HepG2 (cell line): ENCODE results near the gene N4BP2.

ENCODE experiments used
- ESRRA ChIP-seq: sonication (generic); formaldehyde crosslinking; IDR thresholded peaks from 2 replicates; pipeline ENCODE4 v1.5.1; 2020; ENCODE audit warnings: mild to moderate bottlenecking, low read depth, missing genetic modification reagents
- EZH2 ChIP-seq: conservative IDR thresholded peaks from 2 replicates; pipeline ENCODE4 v1.6.1; 2012; ENCODE audit warnings: mild to moderate bottlenecking, low read depth, low read length, moderate library complexity
- FOXJ3 ChIP-seq: sonication (generic); formaldehyde crosslinking; IDR thresholded peaks from 2 replicates; pipeline ENCODE4 v1.4.0; 2020; ENCODE audit warnings: missing genetic modification reagents, mild to moderate bottlenecking, borderline replicate concordance
- JUN ChIP-seq: sonication (generic); formaldehyde crosslinking; IDR thresholded peaks from 2 replicates; pipeline ENCODE4 v1.4.0; 2020; ENCODE audit warnings: mild to moderate bottlenecking, missing genetic modification reagents
- KDM1A ChIP-seq: IDR thresholded peaks from 2 replicates; pipeline ENCODE4 v1.6.1; 2016; ENCODE audit warnings: missing compliant biosample characterization
- ZBTB44 ChIP-seq: sonication (generic); formaldehyde crosslinking; IDR thresholded peaks from 2 replicates; pipeline ENCODE4 v1.4.0; 2020; ENCODE audit warnings: missing genetic modification reagents
- ZFP36 ChIP-seq: fragments of 150-350 bp; IDR thresholded peaks from 2 replicates; pipeline ENCODE4 v1.6.1; 2018; ENCODE audit warnings: borderline replicate concordance, low read length, low read depth; ENCODE audit not compliant: partially characterized antibody
- TF ChIP-seq, protein P1 (sequence below), 2 experiments: sonication (generic) in 1 of 2; formaldehyde crosslinking in 1 of 2; IDR thresholded peaks; 2 replicates each; pipeline versions ENCODE4 v1.4.0 to v1.6.1; 2018 to 2020; ENCODE audit warnings: missing genetic modification reagents in 2 of 2, borderline replicate concordance in 1 of 2, low read depth in 1 of 2, mild to moderate bottlenecking in 1 of 2, missing biosample characterization in 1 of 2

GRCh38 chr4:40206426-40206825 lies 149.8 kb downstream of the N4BP2 start:
- TF ChIP-seq ESRRA (CRISPR knock-in tag), result no peak
- TF ChIP-seq KDM1A (CRISPR knock-in tag), result no peak
- no peak for TF ChIP-seq ZBTB44
- TF ChIP-seq JUN (CRISPR knock-in tag), result no peak
- no peak for TF ChIP-seq FOXJ3
- no peak for TF ChIP-seq ZFP36
- no peak for TF ChIP-seq EZH2
- TF ChIP-seq, protein P1, sequence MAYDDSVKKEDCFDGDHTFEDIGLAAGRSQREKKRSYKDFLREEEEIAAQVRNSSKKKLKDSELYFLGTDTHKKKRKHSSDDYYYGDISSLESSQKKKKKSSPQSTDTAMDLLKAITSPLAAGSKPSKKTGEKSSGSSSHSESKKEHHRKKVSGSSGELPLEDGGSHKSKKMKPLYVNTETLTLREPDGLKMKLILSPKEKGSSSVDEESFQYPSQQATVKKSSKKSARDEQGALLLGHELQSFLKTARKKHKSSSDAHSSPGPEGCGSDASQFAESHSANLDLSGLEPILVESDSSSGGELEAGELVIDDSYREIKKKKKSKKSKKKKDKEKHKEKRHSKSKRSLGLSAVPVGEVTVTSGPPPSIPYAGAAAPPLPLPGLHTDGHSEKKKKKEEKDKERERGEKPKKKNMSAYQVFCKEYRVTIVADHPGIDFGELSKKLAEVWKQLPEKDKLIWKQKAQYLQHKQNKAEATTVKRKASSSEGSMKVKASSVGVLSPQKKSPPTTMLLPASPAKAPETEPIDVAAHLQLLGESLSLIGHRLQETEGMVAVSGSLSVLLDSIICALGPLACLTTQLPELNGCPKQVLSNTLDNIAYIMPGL (CRISPR knock-in tag; IDR thresholded peaks at IDR 0.05; ENCODE audit: borderline replicate concordance in 1 of 2, low read depth in 1 of 2), result no peak
